ENCODE data around the gene LIME1.

The LIME1 gene

GRCh38 chr20:63696628-63697356, 39.7 kb upstream of the LIME1 start, which contains the start of gene TNFRSF6B:
Gene TNFRSF6B (plus strand): TSS chr20:63696652. CDS start chr20:63696768, 116 bp downstream.
- no peak for DNase-seq (ENCODE audit: low read depth, low spot score)

- DNase-seq (ENCODE audit: low read depth, low spot score), result no peak
Measured at GRCh38 chr20:63697357-63697867, 39.1 kb upstream of the LIME1 start.

GRCh38 chr20:63697868-63698545, 38.5 kb upstream of the LIME1 start:
- DNase-seq (ENCODE audit: low read depth, low spot score), result no peak

- no peak for DNase-seq (ENCODE audit: low read depth, low spot score)
Measured at GRCh38 chr20:63698739-63699465, 37.6 kb upstream of the LIME1 start.

- no peak for DNase-seq (ENCODE audit: low read depth, low spot score)
Measured at GRCh38 chr20:63699466-63700198, 36.8 kb upstream of the LIME1 start.

GRCh38 chr20:63700199-63701050, 36.0 kb upstream of the LIME1 start:
- DNase-seq (ENCODE audit: low read depth, low spot score), result no peak

- DNase-seq (ENCODE audit: low read depth, low spot score), result no peak
Measured at GRCh38 chr20:63701051-63701328, 35.5 kb upstream of the LIME1 start.

GRCh38 chr20:63701329-63702035, 35.0 kb upstream of the LIME1 start:
- DNase-seq (ENCODE audit: low read depth, low spot score), result no peak

- DNase-seq (ENCODE audit: low read depth, low spot score), result no peak
Measured at GRCh38 chr20:63702036-63702665, 34.3 kb upstream of the LIME1 start.

- DNase-seq (ENCODE audit: low read depth, low spot score), result no peak
Measured at GRCh38 chr20:63702751-63703470, 33.6 kb upstream of the LIME1 start.

GRCh38 chr20:63703471-63703975, 32.9 kb upstream of the LIME1 start:
- DNase-seq (ENCODE audit: low read depth, low spot score), result no peak

- DNase-seq (ENCODE audit: low read depth, low spot score), result no peak
Measured at GRCh38 chr20:63703976-63704748, 32.3 kb upstream of the LIME1 start.

- DNase-seq (ENCODE audit: low read depth, low spot score), result no peak
Measured at GRCh38 chr20:63704749-63705117, 31.7 kb upstream of the LIME1 start.

GRCh38 chr20:63705232-63706026, 31.0 kb upstream of the LIME1 start:
- no peak for DNase-seq (ENCODE audit: low read depth, low spot score)

GRCh38 chr20:63706027-63706695, 30.3 kb upstream of the LIME1 start:
- no peak for DNase-seq (ENCODE audit: low read depth, low spot score)

- DNase-seq (ENCODE audit: low read depth, low spot score), result no peak
Measured at GRCh38 chr20:63706852-63707557, 29.5 kb upstream of the LIME1 start.

Data from iPS DF 19.7 (cell line).